Stimulated activated CD8-positive, alpha-beta memory T cell treated with anti-CD3 and anti-CD28 coated beads, Interleukin-4, amount 100 ng/mL, for 1 hour (primary cell): Measurements from ENCODE around the gene SLC12A8.

Experiments used
- DNase-seq, 2 donors: peaks; one replicate each; pipeline ENCODE4 v3.0.0-alpha.2; 2020; ENCODE audit warnings: low read depth in 2 of 2, low spot score in 1 of 2

The SLC12A8 gene

DNA sequence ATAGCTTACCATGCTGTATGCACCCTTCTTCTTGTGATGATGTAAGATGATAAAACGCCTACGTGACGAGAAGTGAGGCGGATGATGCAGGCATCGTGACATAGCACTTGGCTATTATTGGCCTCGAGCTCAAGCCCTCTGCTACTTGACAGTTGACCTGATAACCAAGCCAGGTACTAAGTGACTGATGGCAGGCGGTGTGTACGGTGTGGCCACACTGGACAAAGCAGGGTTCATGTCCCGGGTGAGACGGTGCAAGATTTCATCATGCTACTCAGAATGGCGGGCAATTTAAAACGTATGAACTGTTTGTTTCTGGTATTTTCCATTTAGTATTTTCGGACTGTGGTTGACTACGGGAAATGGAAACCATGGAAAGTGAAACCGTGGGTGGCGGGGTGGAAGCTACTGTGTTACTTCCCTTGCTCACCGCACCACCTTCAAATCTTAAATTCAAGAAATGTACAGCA, 57.7 kb downstream of the SLC12A8 start:
- DNase-seq = no peak

DNA sequence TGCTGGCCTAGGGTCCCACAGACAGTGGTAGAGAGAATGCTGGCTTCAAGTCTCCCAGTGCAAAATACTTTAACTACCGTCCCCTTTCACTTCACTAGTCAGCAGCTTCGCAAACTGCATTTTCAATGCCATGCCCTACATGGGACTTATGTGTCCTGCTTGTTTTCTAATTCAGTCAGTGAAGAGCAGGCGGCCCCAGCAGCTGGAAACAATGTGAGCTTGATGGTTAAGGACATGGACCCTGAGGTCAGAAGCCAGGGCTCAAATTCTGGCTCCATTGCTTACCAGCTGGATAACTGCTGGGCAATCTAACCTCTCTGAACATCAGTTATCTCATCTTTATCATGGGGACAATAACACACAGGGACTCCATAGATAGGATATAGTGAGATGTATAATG, 58.4 kb downstream of the SLC12A8 start:
- no peak for DNase-seq

DNA sequence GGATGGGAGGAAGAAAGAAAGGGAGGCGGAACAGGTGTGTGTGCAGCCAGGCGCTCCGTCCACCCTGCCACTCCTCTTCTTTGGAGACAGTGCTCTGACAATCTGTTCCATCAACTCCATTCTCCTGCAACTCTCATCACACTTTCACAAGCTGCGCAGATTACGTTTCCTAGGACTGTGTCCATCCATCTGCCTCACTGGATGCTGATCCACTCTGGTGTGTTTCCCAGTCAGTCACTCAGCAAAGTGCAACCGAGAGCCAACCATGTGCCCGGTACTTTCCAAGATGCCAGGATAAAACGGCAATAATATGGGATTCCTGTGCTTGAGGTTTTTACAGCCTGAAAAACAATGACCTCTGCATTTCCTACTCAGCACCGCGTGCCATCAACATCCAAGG, 59.6 kb downstream of the SLC12A8 start:
- no peak for DNase-seq

DNA sequence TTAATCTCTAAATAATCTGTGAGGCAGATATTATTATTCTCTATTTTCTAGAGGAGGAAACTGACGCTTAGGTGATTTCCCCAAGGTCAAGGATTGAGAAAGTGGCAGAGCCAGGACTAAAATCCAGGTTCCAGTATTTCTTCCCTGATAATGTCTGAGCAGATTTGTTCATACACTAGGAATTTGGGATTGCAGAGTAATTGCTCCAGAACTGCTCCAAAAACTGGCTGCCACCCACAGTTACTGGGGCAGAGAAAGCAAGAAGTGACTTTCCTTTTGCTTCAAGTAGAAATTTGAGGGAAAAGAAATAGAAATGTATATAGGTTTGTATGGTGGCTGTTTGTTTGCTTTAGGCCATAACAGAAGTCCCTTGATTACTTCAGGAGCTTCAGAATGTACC, 60.6 kb downstream of the SLC12A8 start:
- DNase-seq = no peak

DNA sequence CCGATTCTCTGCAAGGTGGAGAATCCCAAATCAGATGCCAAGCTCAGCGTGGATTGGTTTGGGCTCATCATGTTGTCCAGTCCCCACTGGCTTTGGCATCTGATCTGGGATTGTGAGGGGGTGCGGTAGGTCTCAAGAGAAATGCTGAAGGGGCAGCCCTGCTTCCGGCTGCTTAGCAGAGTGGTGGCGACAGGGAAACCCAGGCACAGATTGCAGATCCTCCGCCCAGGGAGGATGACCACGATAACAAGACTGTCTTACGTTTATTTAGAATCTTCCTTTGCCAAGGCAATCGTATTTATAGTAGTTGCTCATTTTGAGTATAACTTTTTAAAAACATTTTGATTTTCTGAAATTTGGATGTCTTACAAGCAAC, 61.1 kb downstream of the SLC12A8 start:
- no peak for DNase-seq

DNA sequence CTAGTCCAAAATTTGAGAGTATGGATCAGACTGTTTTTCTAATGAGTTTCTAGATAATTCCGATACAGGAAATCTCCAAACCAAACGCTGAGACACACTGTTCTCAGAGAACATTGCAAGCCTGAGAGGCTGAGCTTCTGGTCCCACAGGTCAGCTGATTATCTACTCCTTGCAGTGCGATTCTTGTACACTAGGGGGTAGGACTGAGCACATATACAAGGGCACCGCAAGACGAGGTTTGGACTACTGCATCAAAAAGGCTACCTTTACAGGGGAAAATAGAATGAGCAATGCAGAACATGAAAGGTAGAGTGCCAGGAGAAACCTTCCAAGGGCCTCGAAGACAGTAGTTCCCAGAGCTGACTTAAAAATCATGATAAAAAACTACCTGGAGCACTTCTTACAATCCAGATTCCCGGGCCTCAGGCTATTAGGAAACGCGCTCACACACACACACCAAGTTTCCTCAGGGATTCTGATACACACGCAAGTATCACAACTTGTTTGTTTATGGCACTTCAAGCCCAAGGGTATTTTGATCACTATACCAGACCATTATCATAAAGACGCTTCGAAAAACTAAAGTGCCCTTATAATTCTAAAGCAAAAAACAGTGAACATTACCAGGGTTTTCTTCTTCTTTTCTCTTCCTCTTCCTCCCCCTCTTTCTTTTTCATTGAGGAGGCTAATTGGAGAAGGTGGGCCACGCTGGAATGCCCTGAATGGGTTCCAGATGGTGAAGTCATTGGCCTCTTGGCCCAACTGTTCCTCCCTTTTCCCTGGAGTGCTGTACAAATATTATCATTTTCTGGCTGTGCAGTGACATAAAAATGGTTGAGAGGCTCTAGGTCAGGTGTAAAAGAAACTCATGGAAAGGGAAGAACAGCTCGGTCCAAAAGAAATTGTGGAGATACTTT, 61.8 kb downstream of the SLC12A8 start:
- DNase-seq = no peak

DNA sequence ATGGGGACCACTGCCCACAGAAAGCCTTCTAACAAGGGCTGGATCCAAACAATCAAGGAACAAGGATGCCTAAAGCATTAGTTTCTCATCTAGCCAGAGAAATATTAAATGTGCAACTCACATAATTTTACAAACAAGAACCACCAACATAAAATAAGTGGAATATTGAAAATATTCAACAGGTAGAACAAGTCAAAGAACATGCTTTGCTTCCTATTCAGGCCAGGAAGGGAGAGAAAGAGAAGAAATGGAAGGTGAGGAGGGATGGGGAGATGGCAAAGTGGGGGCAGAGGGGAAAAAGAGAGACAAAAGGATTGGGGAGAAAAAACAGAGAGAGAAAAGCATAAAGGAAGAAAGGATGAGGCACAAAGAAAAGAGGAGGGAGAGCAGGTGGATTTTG, 63.1 kb downstream of the SLC12A8 start:
- no peak for DNase-seq

DNA sequence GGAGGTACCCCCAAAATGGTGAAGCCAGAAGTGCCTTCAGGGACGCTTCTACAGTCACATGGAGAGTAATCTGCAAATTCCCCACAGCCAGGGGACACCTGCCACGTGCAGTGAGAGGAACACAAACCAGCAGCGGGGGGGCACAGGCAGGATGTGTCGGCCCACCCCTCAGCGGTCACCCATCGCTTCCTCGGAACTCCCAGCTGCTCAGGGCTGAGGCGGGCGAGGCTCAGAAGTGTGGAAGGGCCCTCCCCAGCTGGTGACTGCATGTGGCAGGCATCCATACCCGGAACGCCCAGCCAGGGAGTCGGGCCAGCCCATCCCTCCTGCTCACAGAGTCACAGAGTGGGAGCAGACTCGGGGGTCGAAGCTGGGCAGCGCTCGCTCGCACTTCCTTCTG, 63.7 kb downstream of the SLC12A8 start:
- DNase-seq = no peak

DNA sequence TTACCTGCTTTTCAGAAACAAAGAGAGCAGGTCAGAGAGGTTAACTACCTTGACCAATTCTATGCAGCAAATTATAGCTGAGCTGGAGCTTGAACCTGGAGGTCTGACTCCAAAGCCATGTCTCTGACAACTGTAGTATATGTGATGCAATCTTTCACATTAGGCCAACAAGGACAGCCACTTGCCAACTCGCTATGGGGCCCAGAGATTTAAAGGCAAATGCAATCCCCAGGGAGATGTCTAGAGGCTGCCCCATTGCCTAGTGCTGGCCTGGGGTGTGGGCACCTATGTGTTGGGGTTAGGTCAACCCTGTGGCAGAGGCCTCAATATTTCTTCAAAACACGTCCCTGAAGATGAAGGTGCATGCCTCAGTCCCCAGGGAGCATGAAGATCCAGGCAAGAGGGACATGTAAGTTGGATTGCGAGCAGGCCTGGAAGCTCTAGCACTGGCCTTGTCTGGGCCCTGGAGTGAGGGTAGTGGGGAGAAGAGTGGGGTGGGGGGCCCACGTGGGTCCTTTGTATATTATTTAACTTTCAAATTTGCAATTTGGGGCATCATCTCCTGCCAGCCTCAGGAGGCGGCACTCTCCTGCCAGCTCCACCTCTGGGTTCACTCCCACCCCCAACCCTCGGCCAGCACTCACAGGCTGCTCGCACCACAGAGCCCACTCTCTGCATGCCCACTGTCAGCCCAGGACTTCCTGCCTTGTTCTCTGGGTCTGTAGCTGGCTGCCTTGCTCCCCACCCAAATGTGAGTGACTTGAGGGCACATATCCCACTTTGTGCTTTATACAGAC, 64.3 kb downstream of the SLC12A8 start:
- no peak for DNase-seq

DNA sequence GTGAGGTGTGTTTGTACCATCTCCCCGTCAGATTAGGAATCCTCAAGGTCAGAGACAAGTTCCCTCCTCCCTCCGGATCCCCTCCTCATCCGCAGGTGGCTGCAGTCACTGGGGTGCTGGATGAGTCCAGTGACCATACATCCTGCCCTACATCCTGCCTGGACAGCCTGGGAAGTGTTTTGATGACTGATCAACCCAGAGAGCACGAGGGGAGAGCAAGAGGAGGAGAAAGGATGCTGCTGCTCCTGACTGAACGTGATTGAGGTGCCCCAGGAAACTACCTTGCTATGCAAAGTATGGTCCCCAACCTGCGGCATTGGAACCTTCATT, 65.1 kb downstream of the SLC12A8 start:
- DNase-seq = no peak

DNA sequence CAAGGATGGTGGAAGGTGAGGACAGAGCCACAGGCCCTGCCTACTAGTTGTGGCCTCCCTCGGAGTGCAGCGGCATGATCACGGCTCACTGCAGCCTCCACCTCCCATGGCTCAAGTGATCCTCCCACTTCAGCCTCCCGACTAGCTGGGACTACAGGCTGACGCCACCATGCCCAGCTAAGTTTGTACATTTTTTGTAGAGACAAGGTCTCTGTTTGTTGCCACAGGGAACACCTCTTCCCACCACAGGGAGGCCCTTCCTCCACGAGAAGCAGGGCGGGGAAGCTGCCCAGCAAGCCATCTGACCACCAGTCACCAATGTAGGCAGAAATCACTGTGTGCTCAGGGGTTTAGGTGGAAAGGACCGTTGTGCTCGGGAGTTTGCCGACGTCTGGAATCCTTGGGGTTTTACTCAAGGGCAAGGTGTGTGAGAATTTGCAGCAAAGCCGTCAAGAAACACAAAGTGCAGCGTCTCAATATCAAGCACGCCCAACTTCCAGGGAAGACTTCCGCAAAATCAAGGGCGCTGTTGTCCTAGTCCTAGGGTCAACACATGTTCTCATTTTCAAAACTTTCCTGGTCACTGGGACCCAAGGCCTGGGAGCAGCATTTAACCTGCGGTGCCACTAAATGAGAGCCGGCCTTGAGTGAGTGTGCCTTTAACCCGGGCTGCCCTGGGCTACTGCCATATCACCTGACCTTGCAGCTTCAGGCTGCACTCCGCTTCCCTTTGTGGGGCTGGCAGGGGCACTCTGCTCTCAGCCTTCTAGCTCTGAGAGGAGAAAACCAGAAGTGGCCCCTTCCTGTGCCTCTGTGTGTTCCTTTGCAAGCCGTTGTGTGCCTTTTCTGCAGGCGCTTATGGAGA, 65.7 kb downstream of the SLC12A8 start:
- no peak for DNase-seq

DNA sequence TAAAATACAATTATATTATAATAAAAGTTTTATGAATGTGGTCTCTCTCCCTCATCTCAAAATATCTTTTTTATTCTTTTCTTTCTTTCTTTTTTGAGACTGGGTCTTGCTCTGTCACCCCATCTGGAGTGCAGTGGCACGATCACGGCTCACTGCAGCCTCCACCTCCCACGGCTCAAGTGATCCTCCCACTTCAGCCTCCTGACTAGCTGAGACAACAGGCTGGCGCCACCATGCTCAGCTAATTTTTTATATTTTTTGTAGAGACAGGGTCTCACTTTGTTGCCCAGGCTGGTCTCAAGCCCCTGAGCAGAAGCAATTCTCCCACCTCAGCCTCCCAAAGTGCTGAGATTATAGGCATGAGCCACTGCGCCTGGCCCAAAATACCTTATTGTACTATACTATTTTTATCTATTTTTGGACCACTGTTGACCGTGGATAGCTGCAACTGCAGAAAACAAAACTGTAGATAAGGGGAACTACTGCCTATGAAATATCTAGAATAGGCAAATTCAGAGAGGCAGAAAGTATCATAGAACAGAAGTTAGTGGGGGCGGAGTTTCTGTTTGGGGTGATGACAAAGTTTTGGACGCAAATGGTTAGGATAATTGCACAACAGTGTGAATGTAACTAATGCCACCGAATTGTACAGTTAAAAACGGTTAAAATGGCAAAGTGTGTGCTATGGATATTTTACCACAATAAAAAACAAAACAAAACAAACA, 66.6 kb downstream of the SLC12A8 start:
- no peak for DNase-seq

DNA sequence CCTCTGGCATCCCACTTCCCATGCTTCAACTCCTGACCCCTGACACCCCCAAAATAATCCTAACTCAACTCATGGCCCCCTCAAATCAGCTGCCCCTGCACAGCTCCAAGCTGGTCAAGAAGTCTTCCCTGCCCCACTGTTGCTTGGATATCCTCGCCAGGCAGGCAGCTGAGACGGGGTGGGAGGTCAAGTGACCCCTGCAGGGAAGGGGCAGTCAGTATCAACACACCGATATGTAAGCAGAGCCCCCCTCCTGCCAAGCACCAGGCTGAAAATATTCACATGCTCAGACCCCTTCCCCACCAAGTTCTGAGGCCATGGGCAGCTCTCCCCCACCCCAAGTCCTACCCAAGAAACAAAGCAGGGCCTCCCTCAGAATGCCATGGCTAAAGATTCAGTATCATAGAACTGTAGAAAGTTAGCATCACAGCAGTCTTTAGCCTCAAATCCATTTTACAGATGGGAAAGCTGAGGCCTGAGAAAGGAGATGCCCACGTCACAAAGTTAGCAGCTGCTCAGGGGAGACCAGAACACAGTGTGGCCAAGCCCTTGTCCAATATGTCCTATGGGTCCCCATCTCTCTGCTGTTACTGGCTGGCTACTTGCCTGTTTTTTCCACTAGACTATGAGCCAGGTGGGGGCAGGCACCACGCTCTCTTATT, 67.8 kb downstream of the SLC12A8 start:
- DNase-seq = no peak

DNA sequence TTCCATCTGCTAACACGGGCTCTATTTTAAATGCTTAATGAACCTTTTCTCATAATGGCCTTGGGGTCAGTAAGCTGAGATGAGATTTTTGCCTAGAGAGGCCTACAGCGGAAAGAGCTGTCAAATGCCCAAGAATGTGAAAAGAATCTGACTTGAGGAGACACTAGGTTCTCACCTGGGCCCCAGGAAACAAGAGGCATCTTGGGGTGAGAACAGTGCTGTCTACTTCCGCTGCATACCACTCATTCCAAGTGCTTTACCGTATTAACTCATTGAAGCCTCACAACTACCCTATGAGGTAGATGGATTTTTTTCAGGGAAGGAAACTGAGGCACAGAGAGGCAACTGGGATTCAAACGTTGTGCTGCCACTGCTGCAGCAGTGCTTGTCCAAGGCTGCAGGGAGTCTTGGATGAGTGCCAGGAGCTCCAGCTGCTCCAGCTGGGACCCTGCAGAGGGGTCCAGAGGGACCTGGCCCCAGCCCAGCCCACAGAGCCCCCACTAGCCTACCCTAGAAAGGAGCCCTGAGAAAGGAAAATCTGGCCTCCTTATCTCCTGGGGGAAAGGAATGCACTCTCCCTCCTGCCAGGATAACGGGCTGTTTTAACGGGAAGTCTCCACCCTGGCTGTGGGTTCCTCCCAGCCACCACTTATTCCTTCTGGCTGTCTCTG, 68.4 kb downstream of the SLC12A8 start:
- DNase-seq = no peak

DNA sequence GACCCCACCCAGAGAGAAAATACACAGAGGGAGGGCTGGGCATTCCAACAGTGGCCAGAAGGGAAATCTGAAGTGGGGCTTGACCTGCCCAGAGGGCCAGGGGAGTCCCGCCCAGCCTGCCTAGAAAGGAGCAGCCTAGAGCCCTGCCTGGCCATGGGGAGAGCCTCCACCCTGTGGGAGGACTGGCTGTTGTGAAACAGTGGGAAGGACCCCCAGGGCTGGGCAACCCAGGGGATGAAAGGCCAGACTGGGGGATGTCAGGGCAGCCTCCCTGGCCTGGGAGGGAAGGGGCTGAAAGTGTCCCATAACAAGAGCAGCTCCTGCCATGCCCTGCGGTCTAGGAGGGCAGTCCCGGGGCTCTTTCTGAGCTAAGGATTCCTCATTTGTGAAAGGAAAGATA, 69.0 kb downstream of the SLC12A8 start:
- DNase-seq = no peak

DNA sequence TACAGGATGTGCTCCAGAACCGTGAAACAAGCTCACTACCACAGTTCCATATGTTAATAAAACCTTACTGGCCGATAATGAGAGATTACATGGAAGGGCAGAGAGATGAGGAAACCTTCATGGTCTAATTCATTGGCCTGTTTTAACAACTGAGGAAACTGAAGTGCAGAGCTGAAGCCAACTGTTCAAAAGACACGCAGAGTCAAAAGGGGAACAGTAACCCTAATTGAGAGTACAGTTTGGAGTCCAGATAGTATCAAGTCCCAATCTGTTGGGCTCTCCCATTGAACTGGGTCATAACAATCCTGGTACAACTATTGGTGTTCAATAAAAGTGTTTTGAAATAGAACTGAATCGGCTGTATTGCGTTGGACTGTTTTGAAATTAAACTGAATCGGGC, 69.6 kb downstream of the SLC12A8 start:
- no peak for DNase-seq

DNA sequence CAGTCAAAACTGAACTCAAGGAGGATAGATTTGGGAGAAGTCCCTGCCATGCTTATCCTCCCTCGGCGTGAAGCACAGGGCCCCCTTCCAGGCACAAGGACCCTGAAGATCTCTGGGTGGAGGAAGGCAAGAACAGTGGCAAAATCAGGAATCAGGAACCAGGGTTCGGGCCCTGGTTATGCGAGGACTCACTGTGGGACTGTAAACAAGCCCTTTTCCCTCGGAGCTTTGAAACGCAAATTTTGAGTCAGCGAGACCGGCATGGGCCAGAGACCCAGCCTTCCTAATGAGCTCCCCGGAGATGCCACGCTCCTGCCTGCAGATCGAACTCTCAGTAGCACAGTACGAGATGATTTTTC, 70.1 kb downstream of the SLC12A8 start:
- no peak for DNase-seq

DNA sequence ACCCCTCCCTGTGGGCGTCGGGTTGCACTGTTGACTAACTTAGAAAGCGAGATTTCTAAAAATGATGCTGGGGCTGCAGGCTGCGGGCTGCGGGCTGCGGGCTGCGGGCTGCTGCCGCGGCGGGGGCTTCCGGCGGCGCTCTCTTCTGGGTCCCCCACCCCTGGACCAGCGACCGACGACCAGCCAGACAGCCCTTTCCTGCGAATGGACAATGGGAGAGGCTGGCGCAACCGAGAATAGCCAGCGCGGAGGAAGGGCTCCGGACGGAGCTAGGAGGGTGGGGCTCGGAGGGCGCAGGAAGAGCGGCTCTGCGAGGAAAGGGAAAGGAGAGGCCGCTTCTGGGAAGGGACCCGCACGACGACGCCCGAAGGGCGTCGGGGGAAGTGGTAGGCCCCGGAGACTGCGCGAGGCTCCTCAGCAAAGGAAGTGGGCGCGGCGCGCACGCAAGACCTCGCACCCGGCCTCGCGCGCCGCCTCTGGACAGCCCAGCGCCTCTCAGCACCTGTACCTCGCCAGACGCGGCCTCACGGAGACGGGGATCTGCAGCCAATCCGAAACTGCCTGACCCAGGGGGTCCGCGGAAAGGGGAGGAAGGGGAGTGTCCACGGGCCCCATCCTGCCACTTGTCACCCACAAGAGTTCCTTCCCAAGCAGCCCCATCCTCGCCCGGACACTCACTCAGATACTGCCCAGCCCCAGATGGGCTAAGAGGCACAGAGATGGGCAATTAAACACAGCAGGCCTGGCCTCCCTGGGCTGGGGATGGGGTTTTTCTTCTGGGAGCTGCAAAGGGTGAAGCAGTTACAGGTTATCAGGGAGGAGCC, 70.7 kb downstream of the SLC12A8 start:
- peak in 1 of 2 donors; percentile 43 for DNase-seq
